A673 (cell line): ENCODE measurements around the gene ALG9. TPM values are rescaled to one million over a fixed set of nuclear protein-coding genes. Genes with fewer than 3 reads are reported as not detected.

Source experiments
- BruUV-seq: library from RNA; stranded (reverse); fragments of 400-500 nt; replicated peaks from 2 replicates; lab custom pipeline; 2021; lab: Mats Ljungman, UMichigan
- CTCF ChIA-PET: fragments of 300-600 bp; sonication (Branson Sonifier 250); formaldehyde crosslinking; loops from one replicate; lab custom pipeline; 2022; ENCODE audit warnings: antibody characterized with exemption; lab: Charles Lee
- POLR2A ChIA-PET: fragments of 300-600 bp; sonication (Branson Sonifier 250); formaldehyde crosslinking; loops from one replicate; lab custom pipeline; 2022; ENCODE audit warnings: antibody characterized with exemption; ENCODE audit not compliant: low non-redundant PET; lab: Charles Lee
- DNase-seq: peaks from one replicate; pipeline ENCODE4 v3.0.0-alpha.2; 2015; ENCODE audit warnings: low spot score
- H3K27ac ChIP-seq: fragments of 200-600 bp; sonication (generic); 2 replicates; pipeline ENCODE4 v1.5.1; 2016; ENCODE audit warnings: mixed run types, low read depth, mild to moderate bottlenecking, mixed read lengths, antibody characterized with exemption, low read length; ENCODE audit not compliant: poor library complexity, severe bottlenecking
- H3K27me3 ChIP-seq: fragments of 200-600 bp; sonication (generic); replicated peaks from 2 replicates; pipeline ENCODE4 v1.6.1; 2017; ENCODE audit warnings: mixed run types, low read depth, mild to moderate bottlenecking, mixed read lengths, antibody characterized with exemption, low read length; ENCODE audit not compliant: insufficient read depth, poor library complexity
- H3K36me3 ChIP-seq: fragments of 200-600 bp; sonication (generic); 2 replicates; pipeline ENCODE4 v1.6.1; 2016; ENCODE audit warnings: mixed run types, mild to moderate bottlenecking, mixed read lengths, antibody characterized with exemption, low read length; ENCODE audit not compliant: insufficient read depth, poor library complexity, severe bottlenecking
- H3K4me1 ChIP-seq: fragments of 200-600 bp; sonication (generic); 2 replicates; pipeline ENCODE4 v1.6.1; 2017; ENCODE audit warnings: mixed run types, mild to moderate bottlenecking, mixed read lengths, antibody characterized with exemption, low read length; ENCODE audit not compliant: insufficient read depth, poor library complexity, severe bottlenecking
- H3K4me3 ChIP-seq: fragments of 200-600 bp; sonication (generic); 2 replicates; pipeline ENCODE4 v1.5.1; 2016; ENCODE audit warnings: low read depth, mixed run types, mild to moderate bottlenecking, mixed read lengths, low read length; ENCODE audit not compliant: poor library complexity, severe bottlenecking
- H3K9me3 ChIP-seq: fragments of 200-600 bp; sonication (generic); 2 replicates; pipeline ENCODE4 v1.6.1; 2016; ENCODE audit warnings: mixed run types, low read depth, mild to moderate bottlenecking, mixed read lengths, antibody characterized with exemption, low read length; ENCODE audit not compliant: poor library complexity, severe bottlenecking
- CTCF ChIP-seq: fragments of 300-800, 200-600 bp; sonication (generic); conservative IDR thresholded peaks from 2 replicates; pipeline ENCODE4 v1.5.1; 2017; ENCODE audit warnings: low read depth, mild to moderate bottlenecking, antibody characterized with exemption, low read length, moderate library complexity, mixed read lengths
- EZH2 ChIP-seq: fragments of 200-600 bp; sonication (generic); IDR thresholded peaks from 2 replicates; pipeline ENCODE4 v1.6.1; 2017; ENCODE audit warnings: borderline replicate concordance, low read depth, mild to moderate bottlenecking, mixed read lengths, antibody characterized with exemption, low read length; ENCODE audit not compliant: poor library complexity, severe bottlenecking
- intact Hi-C: fragments of 100-400 bp; cut with micrococcal nuclease; formaldehyde crosslinking; loops from one replicate; pipeline ENCODE4 v1.10.0; 2022; ENCODE audit not compliant: unreplicated experiment
- total RNA-seq: library from RNA; stranded (reverse); gene quantifications from 2 replicates; pipeline ENCODE4 v1.2.3, GENCODE V29; 2021

Gene ALG9
- total RNA-seq, 1 experiment from 2014 or later: 61.0 TPM

- Histone ChIP-seq H3K27ac (no peak overlapping the region), H3K9me3 (no peaks in the 10 kb centered on the region), H3K36me3 (peaks cover 3% of the 10 kb centered on the region), H3K4me1 (peaks cover 4% of the 10 kb centered on the region), H3K4me3 (no peak overlapping the region), H3K27me3 (no peaks in the 10 kb centered on the region)
- TF ChIP-seq CTCF (no peak), EZH2 (no peak)
- POLR2A ChIA-PET: interaction anchor here (0.5 kb wide), 1 partner anchor 211 kb away, joined by 4 read pairs; no protein-coding TSS in a partner anchor
- intact Hi-C loops: no loop called here
- DNase-seq: no peak
- CTCF ChIA-PET: no interaction called here
- no TSS peak for BruUV-seq
Measured at GRCh38 chr11:111808834-111809233, 62.5 kb downstream of the ALG9 start.

- POLR2A ChIA-PET: interaction anchor here (0.5 kb wide), 1 partner anchor 210 kb away, joined by 4 read pairs; no protein-coding TSS in a partner anchor
- TF ChIP-seq CTCF (no peak), EZH2 (no peak)
- CTCF ChIA-PET: interaction anchor here (0.5 kb wide), 1 partner anchor 570 kb away, joined by 3 read pairs; no protein-coding TSS in a partner anchor
- Histone ChIP-seq H3K27me3 (no peaks in the 10 kb centered on the region), H3K9me3 (no peaks in the 10 kb centered on the region), H3K4me3 (no peak overlapping the region), H3K4me1 (no peaks in the 10 kb centered on the region), H3K27ac (no peak overlapping the region), H3K36me3 (peaks cover 3% of the 10 kb centered on the region)
- intact Hi-C loops: no loop called here
- no TSS peak for BruUV-seq
- DNase-seq: no peak
Measured at GRCh38 chr11:111808063-111808588, 63.3 kb downstream of the ALG9 start.

- DNase-seq: no peak
- ChIA-PET POLR2A (no interaction called here), CTCF (no interaction called here)
- H3K27ac ChIP-seq: no peak overlapping the region
- no peaks in the 10 kb centered on the region for H3K4me1 ChIP-seq
- peaks cover 3% of the 10 kb centered on the region for H3K36me3 ChIP-seq
- intact Hi-C loops: no loop called here
- no peaks in the 10 kb centered on the region for H3K9me3 ChIP-seq
- H3K27me3 ChIP-seq: no peaks in the 10 kb centered on the region
- no peak for TF ChIP-seq EZH2
- no peak for TF ChIP-seq CTCF
- no TSS peak for BruUV-seq
- no peak overlapping the region for H3K4me3 ChIP-seq
Measured at GRCh38 chr11:111807076-111807475, 64.3 kb downstream of the ALG9 start.
